HEK293 (cell line): ENCODE data around the gene PRSS35.

Experiments
- CTCF ChIA-PET: fragments of 350-600 bp; formaldehyde crosslinking; extraction: SDS; loops from one replicate; lab custom pipeline; 2021; ENCODE audit warnings: antibody characterized with exemption; lab: Yijun Ruan, JAX
- POLR2A ChIA-PET: fragments of 300-600 bp; formaldehyde crosslinking; extraction: SDS; loops from one replicate; lab custom pipeline; 2020; ENCODE audit warnings: antibody characterized with exemption, inconsistent platforms; lab: Yijun Ruan, JAX
- H3K27ac ChIP-seq: fragments of 200-500 bp; sonication (Bioruptor generic); 2 replicates; pipeline ENCODE4 v1.5.1; 2014; ENCODE audit warnings: low read depth, low read length, control low read depth, inconsistent platforms; ENCODE audit errors: extremely low read depth
- H3K36me3 ChIP-seq, 2 experiments: fragments of 200-500 bp in 1 of 2; sonication (Bioruptor generic) in 1 of 2; 1 replicate in 1 of 2; 2 replicates in 1 of 2; pipeline ENCODE4 v1.5.1; 2014 to 2017; ENCODE audit warnings: inconsistent platforms in 2 of 2, low read length in 2 of 2; ENCODE audit not compliant: control insufficient read depth in 2 of 2, insufficient read depth in 1 of 2
- H3K4me1 ChIP-seq: fragments of 200-500 bp; sonication (Bioruptor generic); 2 replicates; pipeline ENCODE4 v1.5.1; 2014; ENCODE audit warnings: mild to moderate bottlenecking, low read length, inconsistent platforms; ENCODE audit not compliant: control insufficient read depth, insufficient read depth
- H3K4me3 ChIP-seq: 2 replicates; pipeline ENCODE4 v1.5.1; 2011; ENCODE audit warnings: low read depth, mild to moderate bottlenecking, control low read depth, low read length, moderate library complexity
- H3K9me3 ChIP-seq: fragments of 200-500 bp; sonication (Bioruptor generic); 2 replicates; pipeline ENCODE4 v1.5.1; 2014; ENCODE audit warnings: low read depth, low read length, inconsistent platforms; ENCODE audit not compliant: control insufficient read depth, insufficient read depth
- GFI1B ChIP-seq: fragments of 450-650 bp; formaldehyde crosslinking; IDR thresholded peaks from 2 replicates; pipeline ENCODE4 v1.5.1; 2016; ENCODE audit warnings: missing biosample characterization, missing genetic modification characterization
- GLI2 ChIP-seq: fragments of 450-650 bp; formaldehyde crosslinking; IDR thresholded peaks from 2 replicates; pipeline ENCODE4; 2017; ENCODE audit warnings: missing biosample characterization, missing genetic modification characterization, low read depth, borderline replicate concordance
- GLI4 ChIP-seq: fragments of 450-650 bp; formaldehyde crosslinking; IDR thresholded peaks from 2 replicates; pipeline ENCODE4 v1.5.1; 2016; ENCODE audit warnings: missing biosample characterization, missing genetic modification characterization
- KLF10 ChIP-seq: fragments of 450-650 bp; IDR thresholded peaks from 2 replicates; pipeline ENCODE4 v1.5.1; 2018; ENCODE audit warnings: missing biosample characterization, mild to moderate bottlenecking, missing genetic modification characterization
- KLF9 ChIP-seq: fragments of 450-650 bp; formaldehyde crosslinking; IDR thresholded peaks from 2 replicates; pipeline ENCODE4 v1.5.1; 2016; ENCODE audit warnings: missing biosample characterization, missing genetic modification characterization, low read depth
- YY2 ChIP-seq: fragments of 450-650 bp; formaldehyde crosslinking; IDR thresholded peaks from 2 replicates; pipeline ENCODE4 v1.5.1; 2016; ENCODE audit warnings: missing biosample characterization, missing genetic modification characterization
- ZBTB21 ChIP-seq: fragments of 450-650 bp; formaldehyde crosslinking; IDR thresholded peaks from 2 replicates; pipeline ENCODE4 v1.5.1; 2017; ENCODE audit warnings: missing biosample characterization, missing genetic modification characterization
- ZBTB6 ChIP-seq: fragments of 450-650 bp; formaldehyde crosslinking; IDR thresholded peaks from 2 replicates; pipeline ENCODE4 v1.5.1; 2017; ENCODE audit warnings: missing biosample characterization, missing genetic modification characterization
- ZNF114 ChIP-seq: fragments of 450-650 bp; formaldehyde crosslinking; IDR thresholded peaks from 2 replicates; pipeline ENCODE4 v1.5.0; 2017; ENCODE audit warnings: missing biosample characterization, missing genetic modification characterization
- ZNF146 ChIP-seq: fragments of 450-650 bp; formaldehyde crosslinking; IDR thresholded peaks from 2 replicates; pipeline ENCODE4 v1.5.1; 2016; ENCODE audit warnings: missing biosample characterization, missing genetic modification characterization
- ZNF274 ChIP-seq, 2 experiments: fragments of 200-500 bp in 1 of 2; fragments of 450-650 bp in 1 of 2; sonication (Bioruptor generic) in 1 of 2; formaldehyde crosslinking in 1 of 2; IDR thresholded peaks; 2 replicates each; pipeline versions ENCODE4 v1.5.1 to v1.6.1; 2014 to 2016; ENCODE audit warnings: borderline replicate concordance in 1 of 2, inconsistent platforms in 1 of 2, low read length in 1 of 2, missing biosample characterization in 1 of 2, missing genetic modification characterization in 1 of 2
- ZNF292 ChIP-seq: fragments of 450-650 bp; formaldehyde crosslinking; IDR thresholded peaks from 2 replicates; pipeline ENCODE4 v1.5.1; 2016; ENCODE audit warnings: low read depth, missing biosample characterization, missing genetic modification characterization, borderline replicate concordance
- ZNF311 ChIP-seq: fragments of 450-650 bp; formaldehyde crosslinking; IDR thresholded peaks from 2 replicates; pipeline ENCODE4 v1.5.1; 2017; ENCODE audit warnings: missing biosample characterization, missing genetic modification characterization, borderline replicate concordance
- ZNF37A ChIP-seq: fragments of 450-650 bp; IDR thresholded peaks from 2 replicates; pipeline ENCODE4 v1.5.1; 2018; ENCODE audit warnings: missing biosample characterization, missing genetic modification characterization
- ZNF391 ChIP-seq: fragments of 450-650 bp; formaldehyde crosslinking; IDR thresholded peaks from 2 replicates; pipeline ENCODE4 v1.5.1; 2016; ENCODE audit warnings: low read depth, missing biosample characterization, missing genetic modification characterization, borderline replicate concordance
- ZNF394 ChIP-seq: fragments of 450-650 bp; formaldehyde crosslinking; IDR thresholded peaks from 2 replicates; pipeline ENCODE4 v1.5.1; 2016; ENCODE audit warnings: missing biosample characterization, missing genetic modification characterization, mild to moderate bottlenecking, moderate library complexity, borderline replicate concordance
- ZNF423 ChIP-seq: fragments of 450-650 bp; formaldehyde crosslinking; IDR thresholded peaks from 2 replicates; pipeline ENCODE4 v1.5.1; 2016; ENCODE audit warnings: missing biosample characterization, missing genetic modification characterization
- ZNF560 ChIP-seq: fragments of 450-650 bp; formaldehyde crosslinking; IDR thresholded peaks from 2 replicates; pipeline ENCODE4 v1.5.1; 2017; ENCODE audit warnings: missing biosample characterization, missing genetic modification characterization, borderline replicate concordance
- ZNF571 ChIP-seq: fragments of 450-650 bp; formaldehyde crosslinking; IDR thresholded peaks from 2 replicates; pipeline ENCODE4 v1.5.0; 2017; ENCODE audit warnings: missing biosample characterization, missing genetic modification characterization
- ZNF585B ChIP-seq: fragments of 450-650 bp; formaldehyde crosslinking; IDR thresholded peaks from 2 replicates; pipeline ENCODE4 v1.5.1; 2016; ENCODE audit warnings: missing biosample characterization, missing genetic modification characterization
- ZNF645 ChIP-seq: fragments of 450-650 bp; formaldehyde crosslinking; IDR thresholded peaks from 2 replicates; pipeline ENCODE4; 2016; ENCODE audit warnings: missing biosample characterization, missing genetic modification characterization
- ZNF654 ChIP-seq: fragments of 450-650 bp; formaldehyde crosslinking; IDR thresholded peaks from 2 replicates; pipeline ENCODE4 v1.5.1; 2016; ENCODE audit warnings: low read depth, missing biosample characterization, missing genetic modification characterization
- ZNF660 ChIP-seq: fragments of 450-650 bp; IDR thresholded peaks from 2 replicates; pipeline ENCODE4 v1.5.1; 2018; ENCODE audit warnings: missing biosample characterization, mild to moderate bottlenecking, missing genetic modification characterization
- ZSCAN23 ChIP-seq: fragments of 450-650 bp; formaldehyde crosslinking; IDR thresholded peaks from 2 replicates; pipeline ENCODE4 v1.5.1; 2016; ENCODE audit warnings: missing biosample characterization, missing genetic modification characterization
- TF ChIP-seq, protein P1 (sequence below): fragments of 450-650 bp; formaldehyde crosslinking; IDR thresholded peaks from 2 replicates; pipeline ENCODE4 v1.5.1; 2016; ENCODE audit warnings: missing biosample characterization, missing genetic modification characterization
- TF ChIP-seq, protein P2 (sequence below): fragments of 450-650 bp; formaldehyde crosslinking; optimal IDR thresholded peaks from 2 replicates; pipeline ENCODE3; 2016; ENCODE audit warnings: missing biosample characterization, mild to moderate bottlenecking, missing genetic modification characterization
- TF ChIP-seq, protein P3 (sequence below): fragments of 450-650 bp; formaldehyde crosslinking; IDR thresholded peaks from 2 replicates; pipeline ENCODE4 v1.5.1; 2016; ENCODE audit warnings: missing biosample characterization, missing genetic modification characterization
- TF ChIP-seq, protein P4 (sequence below): fragments of 450-650 bp; formaldehyde crosslinking; IDR thresholded peaks from 2 replicates; pipeline ENCODE4 v1.5.1; 2016; ENCODE audit warnings: missing biosample characterization, missing genetic modification characterization

PRSS35 gene

DNA sequence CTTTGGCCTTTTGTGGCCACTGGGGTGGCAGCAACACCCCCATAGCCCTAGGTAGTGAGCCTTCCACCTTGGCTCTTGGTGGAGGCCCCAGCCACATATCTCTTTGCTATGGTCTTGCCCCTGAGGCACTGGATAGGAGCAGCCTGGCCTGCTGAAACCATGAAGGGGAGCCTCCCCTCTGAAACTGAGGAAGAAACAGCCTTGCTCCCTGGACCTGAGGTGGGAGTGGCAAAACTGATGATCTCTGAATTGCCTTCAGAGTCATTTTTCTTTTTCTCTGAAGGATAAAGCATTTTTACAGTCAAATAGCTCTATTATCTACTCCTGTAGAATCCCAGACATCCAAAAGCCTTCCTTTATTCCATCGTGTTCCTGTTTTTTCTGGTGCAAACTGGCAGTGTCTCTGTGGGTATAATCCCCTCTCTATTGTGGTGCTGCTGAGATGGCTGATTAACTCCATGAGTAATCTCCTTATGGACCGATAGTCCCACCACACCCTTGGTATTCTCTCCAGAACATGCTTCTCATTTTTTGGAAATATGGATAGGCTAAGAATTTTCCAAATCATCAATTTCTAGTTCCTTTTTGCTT is 22.0 kb upstream of the PRSS35 start:
- POLR2A ChIA-PET, result no interaction called here
- no peak for TF ChIP-seq ZNF660
- no peak for TF ChIP-seq YY2 (tag by site-specific recombination)
- no peak for TF ChIP-seq ZNF391
- TF ChIP-seq ZNF654 (tag by site-specific recombination), result no peak
- no peak for TF ChIP-seq GFI1B (tag by site-specific recombination)
- TF ChIP-seq ZSCAN23, result no peak
- no peak for TF ChIP-seq GLI4 (tag by site-specific recombination)
- TF ChIP-seq, protein P1, sequence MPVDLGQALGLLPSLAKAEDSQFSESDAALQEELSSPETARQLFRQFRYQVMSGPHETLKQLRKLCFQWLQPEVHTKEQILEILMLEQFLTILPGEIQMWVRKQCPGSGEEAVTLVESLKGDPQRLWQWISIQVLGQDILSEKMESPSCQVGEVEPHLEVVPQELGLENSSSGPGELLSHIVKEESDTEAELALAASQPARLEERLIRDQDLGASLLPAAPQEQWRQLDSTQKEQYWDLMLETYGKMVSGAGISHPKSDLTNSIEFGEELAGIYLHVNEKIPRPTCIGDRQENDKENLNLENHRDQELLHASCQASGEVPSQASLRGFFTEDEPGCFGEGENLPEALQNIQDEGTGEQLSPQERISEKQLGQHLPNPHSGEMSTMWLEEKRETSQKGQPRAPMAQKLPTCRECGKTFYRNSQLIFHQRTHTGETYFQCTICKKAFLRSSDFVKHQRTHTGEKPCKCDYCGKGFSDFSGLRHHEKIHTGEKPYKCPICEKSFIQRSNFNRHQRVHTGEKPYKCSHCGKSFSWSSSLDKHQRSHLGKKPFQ, result no peak
- TF ChIP-seq ZNF146 (tag by site-specific recombination), result no peak
- no peak for TF ChIP-seq ZNF292 (tag by site-specific recombination)
- no peak for TF ChIP-seq KLF10 (tag by site-specific recombination)
- TF ChIP-seq ZBTB21 (tag by site-specific recombination), result no peak
- TF ChIP-seq ZNF274 (IDR thresholded peaks at IDR 0.05; ENCODE audit: low read length), result no peak
- no peak for TF ChIP-seq ZNF274 (tag by site-specific recombination; IDR thresholded peaks at IDR 0.05; ENCODE audit: borderline replicate concordance)
- TF ChIP-seq GLI2 (tag by site-specific recombination), result no peak
- no peak for TF ChIP-seq ZBTB6 (tag by site-specific recombination)
- no peak for TF ChIP-seq ZNF311 (tag by site-specific recombination)
- no peak for TF ChIP-seq ZNF560 (tag by site-specific recombination)
- TF ChIP-seq ZNF37A (tag by site-specific recombination), result no peak
- TF ChIP-seq, all 188 proteins: peak for 0
- H3K36me3 ChIP-seq, result no peaks in the 10 kb centered on the region
- H3K4me1 ChIP-seq, result no peaks in the 10 kb centered on the region
- CTCF ChIA-PET, result interaction anchor here (0.6 to 1.6 kb wide), 2 partner anchors 8 to 24 kb away, joined by 3 to 4 read pairs; no protein-coding TSS in a partner anchor
- no peak overlapping the region for H3K27ac ChIP-seq
- H3K4me3 ChIP-seq, result no peak overlapping the region
- H3K9me3 ChIP-seq, result no peaks in the 10 kb centered on the region

DNA sequence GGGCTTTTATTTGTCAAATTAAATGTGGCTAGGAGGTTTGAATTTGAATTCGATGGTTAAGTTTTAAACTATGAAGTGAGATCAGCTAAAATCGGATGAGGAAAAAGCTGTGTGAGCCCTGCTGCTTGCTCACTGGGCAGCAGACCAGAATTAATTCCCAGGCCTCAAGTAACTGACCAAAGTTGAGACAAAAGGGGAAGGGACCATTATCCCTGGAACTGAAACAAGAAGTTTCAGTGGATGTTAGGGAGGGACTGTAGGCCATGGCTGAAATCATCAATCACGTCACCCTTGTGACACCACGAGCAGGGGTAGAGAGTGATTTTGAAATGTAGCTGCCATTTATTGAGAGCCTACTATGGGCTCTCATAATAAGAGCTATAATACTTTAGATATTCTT is 7.0 kb upstream of the PRSS35 start:
- Histone ChIP-seq H3K36me3 (no peaks in the 10 kb centered on the region), H3K27ac (no peak overlapping the region), H3K4me1 (no peaks in the 10 kb centered on the region), H3K9me3 (no peaks in the 10 kb centered on the region), H3K4me3 (no peak overlapping the region)
- ChIA-PET POLR2A (no interaction called here), CTCF (interaction anchor here (0.5 to 5.2 kb wide), 6 partner anchors 9 to 694 kb away, joined by 3 to 41 read pairs (median 16); partner anchors contain the start of gene UBE3D)
- TF ChIP-seq, protein P2, sequence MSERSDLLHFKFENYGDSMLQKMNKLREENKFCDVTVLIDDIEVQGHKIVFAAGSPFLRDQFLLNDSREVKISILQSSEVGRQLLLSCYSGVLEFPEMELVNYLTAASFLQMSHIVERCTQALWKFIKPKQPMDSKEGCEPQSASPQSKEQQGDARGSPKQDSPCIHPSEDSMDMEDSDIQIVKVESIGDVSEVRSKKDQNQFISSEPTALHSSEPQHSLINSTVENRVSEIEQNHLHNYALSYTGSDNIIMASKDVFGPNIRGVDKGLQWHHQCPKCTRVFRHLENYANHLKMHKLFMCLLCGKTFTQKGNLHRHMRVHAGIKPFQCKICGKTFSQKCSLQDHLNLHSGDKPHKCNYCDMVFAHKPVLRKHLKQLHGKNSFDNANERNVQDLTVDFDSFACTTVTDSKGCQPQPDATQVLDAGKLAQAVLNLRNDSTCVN (tag by site-specific recombination), result no peak
- TF ChIP-seq, protein P3, sequence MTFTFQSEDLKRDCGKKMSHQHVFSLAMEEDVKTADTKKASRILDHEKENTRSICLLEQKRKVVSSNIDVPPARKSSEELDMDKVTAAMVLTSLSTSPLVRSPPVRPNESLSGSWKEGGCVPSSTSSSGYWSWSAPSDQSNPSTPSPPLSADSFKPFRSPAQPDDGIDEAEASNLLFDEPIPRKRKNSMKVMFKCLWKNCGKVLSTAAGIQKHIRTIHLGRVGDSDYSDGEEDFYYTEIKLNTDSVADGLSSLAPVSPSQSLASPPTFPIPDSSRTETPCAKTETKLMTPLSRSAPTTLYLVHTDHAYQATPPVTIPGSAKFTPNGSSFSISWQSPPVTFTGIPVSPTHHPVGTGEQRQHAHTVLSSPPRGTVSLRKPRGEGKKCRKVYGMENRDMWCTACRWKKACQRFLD (tag by site-specific recombination), result no peak
- TF ChIP-seq ZNF571 (no peak), ZNF37A (tag by site-specific recombination) (no peak), ZNF114 (tag by site-specific recombination) (no peak), ZNF394 (tag by site-specific recombination) (no peak), KLF9 (tag by site-specific recombination) (no peak), ZNF645 (no peak), ZNF585B (tag by site-specific recombination) (no peak), ZNF423 (tag by site-specific recombination) (no peak)
- TF ChIP-seq, protein P4, sequence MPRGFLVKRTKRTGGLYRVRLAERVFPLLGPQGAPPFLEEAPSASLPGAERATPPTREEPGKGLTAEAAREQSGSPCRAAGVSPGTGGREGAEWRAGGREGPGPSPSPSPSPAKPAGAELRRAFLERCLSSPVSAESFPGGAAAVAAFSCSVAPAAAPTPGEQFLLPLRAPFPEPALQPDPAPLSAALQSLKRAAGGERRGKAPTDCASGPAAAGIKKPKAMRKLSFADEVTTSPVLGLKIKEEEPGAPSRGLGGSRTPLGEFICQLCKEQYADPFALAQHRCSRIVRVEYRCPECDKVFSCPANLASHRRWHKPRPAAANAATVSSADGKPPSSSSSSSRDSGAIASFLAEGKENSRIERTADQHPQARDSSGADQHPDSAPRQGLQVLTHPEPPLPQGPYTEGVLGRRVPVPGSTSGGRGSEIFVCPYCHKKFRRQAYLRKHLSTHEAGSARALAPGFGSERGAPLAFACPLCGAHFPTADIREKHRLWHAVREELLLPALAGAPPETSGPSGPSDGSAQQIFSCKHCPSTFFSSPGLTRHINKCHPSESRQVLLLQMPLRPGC, result no peak
